Kidney glomerular epithelial cell (primary cell): Measurements from ENCODE around the gene SAMD4A.
"Not testable (repeated sequence)": the region's sequence is repeated elsewhere in the genome, so short reads cannot be mapped to it uniquely, and the experiment has no call there.

Experiments
- DNase-seq: peaks from one replicate; lab custom pipeline; 2025; lab: John Stamatoyannopoulos, UW

Gene SAMD4A

DNA sequence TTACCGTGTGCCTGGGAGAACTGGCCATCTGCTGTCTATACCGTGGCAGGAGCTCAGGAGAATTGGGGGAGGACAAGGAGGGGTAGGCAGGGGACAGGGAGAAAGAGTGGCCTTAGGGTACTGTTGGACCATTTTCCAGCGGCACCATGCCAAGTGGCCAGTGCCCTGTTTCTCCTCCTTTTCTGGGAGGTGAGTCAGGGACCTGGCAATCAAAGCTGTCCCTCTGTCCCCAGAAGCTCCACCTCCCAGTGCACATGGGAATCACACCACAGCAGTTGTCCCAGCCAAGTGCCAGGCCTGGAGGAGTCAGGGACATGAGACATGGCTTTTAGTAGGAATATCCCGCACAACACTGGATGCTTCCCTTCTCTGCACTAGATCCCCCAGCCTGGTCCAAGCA, 217.7 kb downstream of the SAMD4A start:
- DNase-seq: no peak

DNA sequence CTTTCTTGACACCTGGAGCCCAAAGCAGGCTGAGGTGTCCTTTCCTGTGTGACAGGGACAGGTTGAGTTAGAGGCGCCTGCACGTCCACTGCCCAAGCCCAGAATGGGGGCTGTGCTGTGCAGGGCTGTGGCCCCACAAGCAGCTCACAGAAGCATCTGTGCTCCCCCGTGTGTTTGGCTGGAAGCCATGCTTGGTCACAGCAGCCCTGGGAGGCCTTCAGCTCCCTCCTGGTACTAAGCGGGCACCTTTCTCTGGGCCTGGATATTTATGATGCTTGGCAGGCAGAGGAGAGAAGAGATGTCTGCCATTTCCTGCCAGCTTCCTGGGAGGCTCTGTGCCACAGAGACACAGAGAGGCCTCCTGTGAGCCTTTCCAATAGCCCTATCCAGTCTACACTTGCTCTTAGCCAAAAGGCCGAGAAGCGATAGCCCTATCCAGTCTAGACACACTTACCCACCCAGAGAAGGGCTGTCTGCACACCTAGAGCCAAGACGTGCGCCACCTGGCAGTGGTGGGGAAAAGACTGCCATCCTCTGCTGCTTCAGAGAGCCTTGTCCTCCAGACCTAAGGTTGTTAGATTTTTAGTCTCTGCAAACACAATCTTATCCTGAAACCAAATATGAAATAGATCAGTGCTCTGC, 218.3 kb downstream of the SAMD4A start:
- DNase-seq: no peak

DNA sequence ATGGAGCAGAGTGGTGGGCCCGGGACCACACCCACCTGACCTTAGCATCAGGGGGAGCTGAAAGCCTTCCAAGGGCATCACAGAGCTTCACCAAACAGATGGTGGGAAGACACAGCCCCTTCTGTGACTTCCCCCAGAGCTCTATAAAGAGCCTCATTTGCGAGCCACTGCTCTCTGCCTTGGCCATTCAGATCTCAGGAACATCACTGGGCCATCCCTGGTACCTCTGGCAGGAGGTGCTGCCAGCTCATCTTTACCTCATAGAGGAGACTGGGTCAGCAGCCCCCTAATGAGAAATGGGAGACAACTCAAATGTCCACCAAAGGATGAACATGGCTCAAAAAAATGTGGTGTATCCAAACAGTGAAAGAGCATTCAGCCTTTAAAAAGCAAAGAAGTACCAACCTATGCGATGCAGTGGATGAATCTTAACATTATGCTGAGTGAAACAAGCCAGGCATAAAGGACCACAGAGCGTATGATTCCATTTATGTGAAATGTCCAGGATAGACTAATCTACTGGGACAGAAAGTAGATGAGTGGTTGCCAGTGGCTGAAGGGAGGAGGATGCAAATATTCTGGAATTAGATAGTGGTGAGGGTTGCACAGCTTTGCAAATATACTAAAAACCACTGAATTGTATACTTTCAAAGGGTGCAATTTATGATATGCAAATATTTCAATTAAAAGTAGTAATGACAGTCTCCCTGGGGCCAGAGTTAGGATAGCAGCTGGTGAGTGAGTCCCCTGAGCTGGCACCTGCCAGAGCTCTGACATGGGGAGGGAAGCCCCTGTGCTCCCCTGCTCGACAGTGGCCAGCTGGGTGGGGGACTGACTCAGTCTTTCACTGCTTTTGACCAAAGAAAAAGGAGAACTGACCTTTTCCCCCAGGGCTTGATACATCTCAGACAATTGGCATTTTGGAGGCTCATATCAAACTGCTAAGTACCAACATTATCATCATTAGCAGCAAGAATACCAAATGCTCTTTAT, 219.1 kb downstream of the SAMD4A start:
- no peak for DNase-seq

DNA sequence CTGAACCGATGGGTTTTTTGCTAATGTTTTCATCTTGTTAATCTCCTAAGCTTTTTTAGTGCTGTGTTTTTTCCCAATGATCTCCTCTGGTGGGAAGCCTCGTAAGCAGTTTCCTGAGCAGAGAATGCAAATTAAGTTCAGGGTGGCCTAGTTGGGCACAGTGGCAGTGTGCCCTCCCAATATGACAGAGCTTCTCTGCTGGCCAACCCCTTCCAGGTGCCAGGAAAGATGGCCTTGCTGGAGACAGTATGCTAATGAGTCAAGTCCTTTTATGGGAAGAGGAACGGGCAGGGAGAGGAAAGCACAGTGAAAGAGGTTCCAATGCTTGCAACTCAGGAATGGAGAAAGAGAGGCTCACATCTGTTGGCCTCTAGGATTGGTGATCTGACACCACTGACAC, 219.9 kb downstream of the SAMD4A start:
- DNase-seq: no peak

DNA sequence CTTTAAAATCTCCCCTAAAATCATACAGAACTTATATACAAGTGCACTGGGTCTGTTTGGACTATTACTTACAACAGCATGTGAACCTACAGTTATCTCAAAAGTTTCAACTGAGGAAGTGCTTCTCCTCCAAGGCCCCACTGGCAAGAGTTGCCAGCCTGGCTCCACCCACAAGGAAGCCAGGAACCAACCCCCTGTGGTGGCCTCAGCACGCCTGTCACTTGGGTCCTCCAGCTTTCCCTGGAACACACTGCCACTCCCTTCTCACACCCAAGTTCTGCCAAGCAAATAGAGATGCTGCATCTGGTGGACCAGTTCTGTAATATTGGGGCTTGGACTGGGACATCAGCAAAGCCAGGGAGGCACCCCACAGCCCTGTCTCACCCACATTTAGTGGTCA, 220.3 kb downstream of the SAMD4A start:
- DNase-seq: no peak

DNA sequence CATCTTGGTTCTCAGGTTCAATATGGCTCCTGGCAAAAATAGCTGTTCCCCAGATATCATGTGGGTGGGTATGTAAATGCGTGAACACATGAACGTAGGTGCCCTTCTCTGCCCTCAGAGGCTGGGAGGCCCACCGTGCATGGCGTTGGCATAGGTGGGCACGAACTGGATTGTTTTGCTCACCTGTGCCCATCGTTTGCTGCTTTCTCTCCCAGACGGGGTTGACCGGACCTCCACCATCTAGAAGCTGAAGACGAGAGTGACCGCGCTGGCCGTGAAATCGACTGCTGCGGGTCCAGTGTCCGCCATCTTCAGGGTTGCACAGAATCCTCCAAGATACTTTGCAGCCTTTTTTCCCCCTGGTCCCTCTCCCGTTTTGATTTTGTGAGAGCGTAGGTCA, 221.8 kb downstream of the SAMD4A start:
- no peak for DNase-seq

DNA sequence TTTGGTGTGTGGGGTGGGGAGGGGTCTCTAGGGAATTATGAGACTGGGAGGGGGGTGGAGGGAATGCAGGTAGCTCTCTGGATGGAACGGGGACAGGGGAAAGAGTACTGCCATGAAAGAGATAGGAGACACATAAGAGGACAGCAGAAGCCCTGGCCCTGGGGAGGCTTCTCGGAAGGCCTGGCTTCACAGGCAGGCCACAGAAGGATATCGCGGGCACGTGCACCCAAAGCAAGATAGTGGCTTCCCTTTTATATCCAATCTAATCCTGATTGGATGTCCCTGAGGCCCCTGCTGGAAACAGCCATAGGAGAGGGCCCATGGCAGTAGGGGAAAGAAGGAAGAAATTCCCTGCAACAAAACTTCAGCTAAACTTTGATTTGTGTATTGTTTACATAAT, 222.2 kb downstream of the SAMD4A start:
- no peak for DNase-seq

DNA sequence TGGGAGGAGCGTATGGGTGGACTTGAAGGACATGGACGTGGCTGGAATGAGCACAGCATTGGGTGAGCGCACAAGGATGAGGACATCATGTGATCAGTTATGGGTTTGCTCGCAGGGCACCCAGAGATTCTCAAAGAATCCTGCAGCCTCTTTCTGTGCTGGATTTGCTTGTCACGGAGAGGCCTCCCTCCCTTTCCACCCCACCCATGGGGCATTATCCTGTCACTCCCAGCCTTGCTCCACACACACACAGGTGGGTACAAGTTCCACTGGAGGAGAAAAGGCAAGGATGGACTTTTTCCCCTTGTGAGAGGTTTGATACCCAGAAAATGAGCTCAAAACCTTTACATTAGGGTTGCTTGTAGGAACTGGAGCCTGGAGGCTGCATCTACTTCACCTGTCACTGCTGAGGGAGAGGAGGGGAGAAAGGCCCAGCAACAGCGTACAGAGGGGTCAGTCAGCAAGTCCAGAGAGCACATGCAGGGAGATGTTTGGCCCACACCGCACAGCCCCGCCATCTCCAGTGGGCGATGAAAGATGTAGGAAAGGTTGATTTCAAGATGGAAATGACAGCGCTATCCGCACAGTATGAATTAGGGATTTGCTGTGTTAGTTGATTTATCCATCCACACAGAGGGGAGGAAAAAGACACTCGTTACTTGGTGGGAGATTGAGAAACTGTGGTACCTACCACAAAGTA, 223.0 kb downstream of the SAMD4A start:
- DNase-seq: no peak

DNA sequence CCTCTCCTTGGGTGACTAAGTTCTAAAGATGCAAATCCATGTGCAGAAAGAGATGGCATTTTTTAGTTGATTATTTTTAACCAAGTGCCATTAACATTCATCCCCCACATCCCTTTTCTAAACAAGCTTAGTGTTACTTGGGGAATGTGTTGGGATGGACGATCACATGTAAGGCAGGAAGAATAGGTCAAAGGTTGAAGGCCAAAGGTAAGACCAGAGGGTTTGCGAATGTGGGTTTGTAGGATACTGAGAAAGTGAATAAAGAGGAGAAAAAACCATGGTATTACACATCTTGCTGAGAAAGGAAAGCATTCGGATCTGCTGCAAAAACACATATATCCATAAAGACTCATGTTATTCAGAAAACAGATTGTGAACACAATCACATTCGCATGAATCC, 224.1 kb downstream of the SAMD4A start:
- DNase-seq: no peak

DNA sequence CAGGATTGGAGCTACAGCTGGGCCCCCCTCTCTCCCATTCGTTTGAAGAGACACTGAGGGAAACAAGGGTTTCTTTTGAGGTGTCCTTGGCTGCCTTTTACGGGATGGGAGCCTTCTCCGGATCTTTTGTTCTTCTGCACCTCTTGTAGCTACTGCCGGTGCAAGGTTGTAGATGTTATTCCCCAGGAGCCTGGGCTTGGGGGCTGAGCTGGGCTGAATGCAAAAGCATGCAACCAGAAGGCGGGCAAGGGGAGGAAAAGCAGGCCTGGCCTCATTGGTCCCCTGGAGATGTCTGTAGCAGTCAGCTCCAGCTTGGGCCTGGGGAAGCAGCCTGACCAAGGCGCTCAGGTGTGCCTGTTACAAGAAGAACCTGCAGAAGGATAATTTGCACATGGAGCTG, 225.4 kb downstream of the SAMD4A start:
- no peak for DNase-seq

DNA sequence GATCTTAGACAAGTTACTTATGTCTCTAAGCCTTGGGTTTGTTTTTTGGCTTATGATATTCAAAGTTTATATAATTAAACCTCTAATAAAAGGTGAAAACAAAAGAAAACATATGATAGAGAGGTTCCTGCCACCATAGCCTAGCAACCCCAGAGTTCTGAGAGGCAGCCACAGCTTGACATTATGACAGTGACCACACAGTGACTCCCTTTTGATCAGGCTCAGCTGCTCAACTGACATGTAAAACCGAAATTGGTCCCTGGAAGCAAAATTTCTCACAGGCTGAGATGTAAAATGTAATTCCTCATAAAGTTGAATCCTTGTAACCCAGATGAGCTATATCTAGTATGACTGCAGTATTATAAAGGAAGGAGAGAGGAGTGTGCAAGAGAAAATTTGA, 227.2 kb downstream of the SAMD4A start:
- no peak for DNase-seq

DNA sequence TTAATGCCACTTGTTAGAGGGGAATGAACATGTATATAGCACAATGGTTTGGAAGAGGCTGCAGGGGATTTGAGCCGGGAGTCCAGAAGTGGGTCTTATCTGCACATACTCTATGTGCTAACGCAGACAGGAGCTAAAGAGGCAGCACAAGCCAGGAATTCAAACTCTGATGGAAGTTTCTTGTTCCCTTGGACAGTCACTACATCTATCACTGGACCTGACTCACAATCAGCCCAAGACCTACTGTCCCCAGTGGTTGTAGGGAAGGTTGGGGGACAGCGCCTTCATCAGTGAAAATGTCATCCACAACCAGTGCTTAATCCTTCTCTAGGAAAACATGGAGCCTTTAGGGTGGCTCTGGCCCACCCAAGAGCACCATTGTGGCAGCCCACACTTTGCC, 227.9 kb downstream of the SAMD4A start:
- no peak for DNase-seq

DNA sequence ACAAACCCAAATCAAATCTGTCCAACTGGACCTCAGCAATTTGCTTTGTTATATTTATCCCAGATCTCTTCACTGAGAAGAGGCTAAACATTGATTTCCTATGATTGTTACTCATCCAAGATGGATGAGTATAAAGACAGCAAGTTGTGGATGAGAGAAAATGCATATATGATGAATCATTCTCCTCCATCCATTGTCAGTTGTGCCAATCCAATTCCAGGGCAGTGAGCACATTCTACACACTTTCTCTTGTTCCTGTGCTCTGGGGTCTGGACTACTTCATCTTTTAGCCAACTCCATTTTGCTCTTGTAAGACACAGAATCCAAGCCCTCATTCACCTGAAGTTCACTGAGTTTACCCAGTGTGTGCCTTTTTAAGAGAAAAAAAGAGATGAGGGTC, 230.0 kb downstream of the SAMD4A start:
- peak; percentile 60 for DNase-seq

DNA sequence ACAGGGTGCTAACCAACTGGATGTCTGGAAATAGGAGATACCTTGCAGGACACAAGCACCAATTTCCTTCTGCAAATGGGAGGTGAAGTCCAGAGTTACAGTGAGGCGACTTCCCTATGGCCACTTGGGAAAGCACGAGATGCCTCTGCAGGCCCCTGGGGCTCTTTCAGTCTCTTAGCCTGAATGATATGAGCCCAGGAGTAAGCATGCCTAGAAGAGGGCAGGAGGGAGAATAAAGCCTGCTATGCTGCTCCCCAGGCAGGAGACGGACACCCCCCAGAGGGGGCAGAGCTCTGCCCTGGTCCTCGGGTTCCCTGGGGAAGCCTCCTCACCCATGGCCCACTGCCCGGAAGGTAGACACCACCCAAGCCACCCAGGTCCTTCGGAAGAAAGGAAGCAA, 230.6 kb downstream of the SAMD4A start:
- no peak for DNase-seq

DNA sequence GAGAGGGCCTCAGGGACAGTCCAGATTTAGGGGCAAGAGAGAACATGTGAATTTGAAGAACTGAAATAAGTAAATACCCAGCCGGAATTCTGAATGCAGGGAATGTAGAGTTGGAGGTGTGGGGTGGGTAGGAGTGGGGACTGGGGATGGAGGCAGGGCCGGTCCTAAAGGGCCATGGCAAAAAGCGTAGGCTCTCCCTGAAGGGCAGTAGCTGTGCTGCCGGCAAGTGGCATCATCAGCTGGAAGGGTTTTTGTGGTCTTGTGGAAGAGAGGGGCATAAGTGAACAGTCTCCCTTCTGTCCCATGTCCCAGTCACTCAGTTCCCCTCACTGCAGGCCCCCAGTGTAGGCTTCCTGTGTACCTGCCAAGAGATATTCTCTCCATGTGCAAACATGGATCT, 231.1 kb downstream of the SAMD4A start:
- DNase-seq: no peak

DNA sequence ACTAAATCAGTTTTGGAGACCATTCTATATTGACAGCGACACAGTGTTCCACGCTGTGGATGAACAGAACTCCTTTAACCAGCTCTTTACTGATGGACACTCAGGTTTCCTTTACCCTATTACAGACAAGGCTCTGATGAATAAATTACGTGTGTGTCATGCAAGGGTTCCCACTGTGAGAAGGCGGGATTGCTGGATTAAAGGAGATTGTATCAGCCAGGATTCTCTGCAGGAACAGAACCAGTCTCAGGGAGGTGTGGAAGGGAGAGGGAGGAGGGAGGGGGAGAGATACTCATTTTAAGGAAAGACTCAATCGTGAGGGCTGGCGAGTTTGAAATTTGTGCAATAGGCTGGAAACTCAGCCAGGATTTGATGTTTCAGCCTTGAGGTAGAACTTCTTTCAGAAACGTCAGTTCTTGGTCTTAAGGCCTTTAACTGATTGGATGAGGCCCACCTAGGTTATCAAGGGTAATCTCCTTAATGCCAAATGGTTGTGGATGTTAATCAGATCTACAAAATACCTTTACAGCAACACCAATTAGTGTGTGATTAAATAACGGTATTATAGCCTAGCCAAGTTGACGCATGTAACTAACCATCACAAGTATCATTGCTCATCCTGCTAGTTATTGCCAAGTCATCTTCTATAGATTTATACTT, 231.7 kb downstream of the SAMD4A start:
- DNase-seq: no peak

DNA sequence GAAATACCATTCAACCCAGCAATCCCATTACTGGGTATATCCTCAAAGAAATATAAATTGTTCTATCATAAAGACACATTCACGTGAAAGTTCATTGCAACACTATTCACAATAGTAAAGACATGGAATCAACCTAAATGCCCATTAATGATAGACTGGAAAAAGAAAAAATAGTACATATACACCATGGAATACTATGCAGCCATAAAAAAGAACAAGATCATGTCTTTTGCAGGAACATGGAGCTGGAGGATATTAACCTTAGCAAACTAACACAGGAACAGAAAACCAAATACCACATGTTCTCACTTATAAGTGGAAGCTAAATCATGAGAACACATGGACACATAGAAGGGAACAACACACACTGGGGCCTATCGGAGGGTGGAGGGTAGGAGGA, 234.6 kb downstream of the SAMD4A start:
- DNase-seq: not testable (repeated sequence)

DNA sequence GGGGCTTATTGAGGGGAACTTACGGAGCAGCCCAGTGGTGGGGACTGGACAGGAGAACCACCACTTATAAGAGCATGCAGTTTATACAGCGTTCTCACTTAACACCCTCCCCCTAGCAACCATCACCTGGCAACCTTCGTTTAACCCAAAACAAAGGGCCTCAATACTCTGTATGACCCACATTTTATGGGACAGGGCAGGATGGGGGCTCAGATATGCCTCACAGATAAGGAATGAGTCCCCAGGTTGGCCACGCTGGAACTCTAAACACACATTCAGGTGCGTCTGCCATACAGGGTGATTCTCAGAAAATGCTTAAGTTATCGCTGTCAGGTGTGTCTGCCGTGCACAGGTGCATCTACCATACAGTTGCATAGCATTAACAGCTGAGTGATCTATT, 236.5 kb downstream of the SAMD4A start:
- DNase-seq: no peak

DNA sequence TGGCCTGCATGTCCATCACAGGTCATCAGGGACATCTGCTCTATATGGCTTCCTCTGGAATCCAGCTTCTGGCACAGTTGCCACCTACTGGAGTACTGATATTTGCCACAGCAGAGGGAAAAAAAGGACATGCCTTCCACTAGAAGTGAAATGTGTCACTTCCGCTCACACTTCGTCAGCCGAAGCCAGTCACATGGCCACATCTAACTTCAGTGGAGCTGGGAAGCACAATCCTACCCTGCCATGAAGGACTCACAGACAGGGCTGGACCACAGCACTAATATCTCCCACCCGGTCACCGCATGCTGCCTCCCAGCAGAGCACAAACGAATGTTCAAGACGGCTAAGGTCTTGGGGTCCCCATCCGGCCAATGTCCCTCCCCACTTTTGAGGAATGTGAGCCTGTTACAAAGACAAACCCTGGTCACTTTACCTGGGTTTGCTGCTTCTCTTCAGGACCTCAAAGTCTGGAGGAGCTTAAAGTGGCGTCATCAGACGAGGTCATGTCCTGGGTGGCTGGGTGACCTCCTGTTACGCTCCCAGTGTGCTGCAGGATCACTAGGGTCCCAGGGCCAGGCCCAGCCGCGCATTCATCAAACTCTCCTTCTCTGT, 237.1 kb downstream of the SAMD4A start:
- DNase-seq: no peak

DNA sequence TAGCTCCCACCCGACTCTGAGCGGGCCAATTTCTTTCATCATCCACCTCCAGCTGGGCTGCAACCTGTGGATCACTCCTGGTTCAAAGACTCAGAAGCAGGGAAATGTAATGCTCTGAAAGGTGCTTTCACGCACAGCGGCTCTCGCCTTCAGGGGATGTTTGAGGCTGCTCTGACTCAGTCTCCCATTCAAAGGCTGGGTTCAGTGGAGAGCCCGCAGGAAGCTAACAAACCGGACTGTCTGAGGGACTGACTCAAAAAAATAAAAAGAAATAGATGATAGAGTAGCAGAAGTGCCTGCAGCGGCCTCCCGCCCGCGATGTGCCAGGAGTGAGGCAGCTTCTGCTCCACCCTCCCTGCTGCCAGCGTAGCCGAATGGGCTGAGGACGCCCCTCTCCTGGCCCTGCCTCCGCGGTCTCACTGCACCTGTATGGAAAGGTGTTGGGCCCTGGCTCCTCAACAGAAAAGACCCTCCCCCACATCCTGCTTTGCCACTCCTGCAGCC, 237.7 kb downstream of the SAMD4A start:
- DNase-seq: no peak

DNA sequence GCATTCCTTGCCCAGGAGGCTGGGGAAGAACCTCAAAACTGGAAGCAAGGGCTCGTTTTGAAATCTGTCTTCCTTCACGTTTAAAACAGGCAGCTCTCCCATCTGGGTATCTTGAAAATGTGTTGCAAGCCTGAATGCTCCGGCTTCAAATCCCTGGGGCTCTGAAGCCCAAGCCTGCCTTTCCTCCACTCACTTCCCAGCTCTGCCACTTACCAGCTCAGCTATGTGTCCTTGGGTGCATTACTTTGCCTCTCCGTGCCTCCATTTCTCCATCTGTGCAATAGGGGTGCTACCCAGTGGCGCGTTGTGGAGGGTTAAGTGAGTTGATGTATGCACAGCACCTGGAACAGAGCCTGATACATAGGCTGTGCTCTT, 238.1 kb downstream of the SAMD4A start:
- no peak for DNase-seq
